Glutamatergic neuron (in vitro differentiated cells): Measurements from ENCODE around the gene EPM2AIP1. TPM values are rescaled to one million over a fixed set of nuclear protein-coding genes. Genes with fewer than 3 reads are reported as not detected.

Experiments used
- DNase-seq: peaks from one replicate; pipeline ENCODE4 v3.0.0; 2022
- H3K27ac Mint-ChIP-seq: one replicate; pipeline ENCODE4 v1.8.0; 2020; ENCODE audit warnings: mild to moderate bottlenecking, mixed read lengths, inconsistent platforms; ENCODE audit not compliant: unreplicated experiment
- H3K27me3 Mint-ChIP-seq: one replicate; pipeline ENCODE4 v1.8.0; 2020; ENCODE audit warnings: mild to moderate bottlenecking, moderate library complexity, mixed read lengths, inconsistent platforms; ENCODE audit not compliant: unreplicated experiment
- H3K36me3 Mint-ChIP-seq: one replicate; pipeline ENCODE4 v1.8.0; 2020; ENCODE audit warnings: mild to moderate bottlenecking, mixed read lengths, inconsistent platforms; ENCODE audit not compliant: unreplicated experiment
- H3K4me1 Mint-ChIP-seq: one replicate; pipeline ENCODE4 v1.8.0; 2020; ENCODE audit warnings: mild to moderate bottlenecking, low read depth, mixed read lengths, inconsistent platforms; ENCODE audit not compliant: unreplicated experiment
- H3K4me3 Mint-ChIP-seq: one replicate; pipeline ENCODE4 v1.8.0; 2020; ENCODE audit warnings: mild to moderate bottlenecking, mixed read lengths, inconsistent platforms; ENCODE audit not compliant: unreplicated experiment
- H3K9me3 Mint-ChIP-seq: one replicate; pipeline ENCODE4 v1.8.0; 2020; ENCODE audit warnings: mild to moderate bottlenecking, moderate library complexity, mixed read lengths, inconsistent platforms; ENCODE audit not compliant: unreplicated experiment
- total RNA-seq: library from RNA; stranded (reverse); fragmentation: NEBNext Ultra II Directional; extraction: Animal tissue kit (Norgen Biotek cat#: 25700); gene quantifications from one replicate; pipeline ENCODE4 v1.2.1, GENCODE V29; 2021; ENCODE audit not compliant: unreplicated experiment
- TF ChIP-seq, protein P1 (sequence below): fragments of 200-600 bp; sonication (generic); IDR thresholded peaks from one replicate; pipeline ENCODE4 v1.5.0; 2021; ENCODE audit not compliant: partially characterized antibody, unreplicated experiment

EPM2AIP1 gene
- total RNA-seq, 1 donor from 2014 or later, result 17.2 TPM

DNA sequence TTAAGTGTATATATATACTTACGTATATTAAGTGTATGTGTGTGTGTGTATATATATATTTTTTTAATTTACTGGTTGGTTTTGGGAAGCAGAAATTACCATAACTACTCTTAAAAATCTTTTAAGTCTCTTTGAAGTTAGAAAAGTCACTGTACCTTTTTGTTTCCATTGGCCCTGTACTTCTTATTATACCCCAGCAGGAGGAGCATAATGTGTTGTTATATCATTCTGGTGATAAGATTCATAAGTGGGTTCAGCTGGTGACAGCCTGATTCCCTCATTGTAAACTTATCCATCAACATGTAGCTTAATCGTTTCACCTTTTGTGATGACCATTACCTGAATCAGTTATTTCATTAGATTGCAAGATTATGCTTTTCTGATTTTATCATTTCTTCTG lies 31.2 kb upstream of the EPM2AIP1 start:
- Mint-ChIP-seq H3K4me3 (no peak overlapping the region), H3K9me3 (no peaks in the 10 kb centered on the region), H3K27me3 (no peaks in the 10 kb centered on the region), H3K36me3 (peaks cover 11% of the 10 kb centered on the region), H3K27ac (no peak overlapping the region), H3K4me1 (no peaks in the 10 kb centered on the region)
- DNase-seq, result no peak
- TF ChIP-seq, protein P1, sequence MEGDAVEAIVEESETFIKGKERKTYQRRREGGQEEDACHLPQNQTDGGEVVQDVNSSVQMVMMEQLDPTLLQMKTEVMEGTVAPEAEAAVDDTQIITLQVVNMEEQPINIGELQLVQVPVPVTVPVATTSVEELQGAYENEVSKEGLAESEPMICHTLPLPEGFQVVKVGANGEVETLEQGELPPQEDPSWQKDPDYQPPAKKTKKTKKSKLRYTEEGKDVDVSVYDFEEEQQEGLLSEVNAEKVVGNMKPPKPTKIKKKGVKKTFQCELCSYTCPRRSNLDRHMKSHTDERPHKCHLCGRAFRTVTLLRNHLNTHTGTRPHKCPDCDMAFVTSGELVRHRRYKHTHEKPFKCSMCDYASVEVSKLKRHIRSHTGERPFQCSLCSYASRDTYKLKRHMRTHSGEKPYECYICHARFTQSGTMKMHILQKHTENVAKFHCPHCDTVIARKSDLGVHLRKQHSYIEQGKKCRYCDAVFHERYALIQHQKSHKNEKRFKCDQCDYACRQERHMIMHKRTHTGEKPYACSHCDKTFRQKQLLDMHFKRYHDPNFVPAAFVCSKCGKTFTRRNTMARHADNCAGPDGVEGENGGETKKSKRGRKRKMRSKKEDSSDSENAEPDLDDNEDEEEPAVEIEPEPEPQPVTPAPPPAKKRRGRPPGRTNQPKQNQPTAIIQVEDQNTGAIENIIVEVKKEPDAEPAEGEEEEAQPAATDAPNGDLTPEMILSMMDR, result no peak

DNA sequence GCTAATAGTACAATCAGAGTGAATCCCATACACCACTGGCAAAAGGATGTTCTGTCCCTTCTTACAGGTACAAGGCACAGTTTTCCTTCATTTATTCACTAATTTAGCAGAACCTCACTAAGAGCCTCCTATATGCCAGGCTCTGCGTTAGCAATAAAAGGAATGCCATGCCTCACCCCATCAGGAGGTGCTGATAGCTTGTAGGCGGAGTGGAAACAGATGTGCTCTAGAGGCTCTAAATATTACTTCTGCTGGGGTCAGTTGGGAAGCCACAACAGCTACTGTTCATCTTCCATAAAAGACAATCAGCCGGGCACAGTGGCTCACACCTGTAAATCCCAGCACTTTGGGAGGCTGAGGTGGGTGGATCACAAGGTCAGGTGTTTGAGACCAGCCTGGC lies 24.8 kb upstream of the EPM2AIP1 start:
- no peaks in the 10 kb centered on the region for H3K9me3 Mint-ChIP-seq

GRCh38 chr3:37016903-37017302 lies 24.0 kb upstream of the EPM2AIP1 start:
- Mint-ChIP-seq H3K9me3 (no peaks in the 10 kb centered on the region), H3K4me3 (no peak overlapping the region), H3K27me3 (no peaks in the 10 kb centered on the region), H3K4me1 (no peaks in the 10 kb centered on the region), H3K36me3 (no peaks in the 10 kb centered on the region), H3K27ac (no peak overlapping the region)
- TF ChIP-seq, protein P1, result no peak
- DNase-seq, result no peak

More for the DNA sequence above, 24.8 kb upstream of the EPM2AIP1 start:
- H3K4me3 Mint-ChIP-seq, result no peak overlapping the region
- no peaks in the 10 kb centered on the region for H3K36me3 Mint-ChIP-seq
- no peaks in the 10 kb centered on the region for H3K27me3 Mint-ChIP-seq
- no peak overlapping the region for H3K27ac Mint-ChIP-seq
- no peaks in the 10 kb centered on the region for H3K4me1 Mint-ChIP-seq
- TF ChIP-seq, protein P1, result no peak
- DNase-seq, result no peak

DNA sequence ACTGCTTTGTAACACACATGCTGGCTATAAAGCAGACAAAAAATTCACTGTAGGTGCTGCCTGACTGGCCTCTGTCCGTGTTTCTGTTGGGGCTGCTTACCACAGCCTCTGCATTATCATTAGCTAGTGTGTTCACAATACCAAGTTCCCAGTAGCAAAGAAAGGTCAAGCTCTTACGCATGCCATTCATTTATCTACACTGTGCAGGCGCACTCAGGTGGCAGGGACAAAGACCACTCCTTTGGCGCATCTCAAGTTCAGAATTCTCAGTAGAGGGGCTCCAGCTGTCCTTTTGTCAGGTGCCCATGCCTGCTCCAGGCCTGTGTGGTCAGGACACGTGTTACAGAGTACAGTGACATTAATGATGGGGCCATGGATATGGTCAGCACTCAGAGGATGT lies 22.7 kb upstream of the EPM2AIP1 start:
- no peak for DNase-seq
- H3K36me3 Mint-ChIP-seq, result no peaks in the 10 kb centered on the region
- H3K27ac Mint-ChIP-seq, result no peak overlapping the region
- no peaks in the 10 kb centered on the region for H3K4me1 Mint-ChIP-seq
- TF ChIP-seq, protein P1, result no peak
- no peaks in the 10 kb centered on the region for H3K27me3 Mint-ChIP-seq
- no peaks in the 10 kb centered on the region for H3K9me3 Mint-ChIP-seq
- no peak overlapping the region for H3K4me3 Mint-ChIP-seq

GRCh38 chr3:37014620-37015019 lies 21.7 kb upstream of the EPM2AIP1 start:
- Mint-ChIP-seq H3K27me3 (no peaks in the 10 kb centered on the region), H3K9me3 (no peaks in the 10 kb centered on the region), H3K4me1 (no peaks in the 10 kb centered on the region), H3K4me3 (no peak overlapping the region), H3K36me3 (no peaks in the 10 kb centered on the region), H3K27ac (no peak overlapping the region)
- TF ChIP-seq, protein P1, result no peak
- no peak for DNase-seq
